Fibroblast of skin of left biceps (primary cell): Measurements from ENCODE around the gene NUP37.

Experiments
- DNase-seq, 2 experiments: peaks; one replicate each; pipeline ENCODE4 v3.0.0-alpha.2; 2013; ENCODE audit warnings: low read depth in 2 of 2

NUP37 gene

DNA sequence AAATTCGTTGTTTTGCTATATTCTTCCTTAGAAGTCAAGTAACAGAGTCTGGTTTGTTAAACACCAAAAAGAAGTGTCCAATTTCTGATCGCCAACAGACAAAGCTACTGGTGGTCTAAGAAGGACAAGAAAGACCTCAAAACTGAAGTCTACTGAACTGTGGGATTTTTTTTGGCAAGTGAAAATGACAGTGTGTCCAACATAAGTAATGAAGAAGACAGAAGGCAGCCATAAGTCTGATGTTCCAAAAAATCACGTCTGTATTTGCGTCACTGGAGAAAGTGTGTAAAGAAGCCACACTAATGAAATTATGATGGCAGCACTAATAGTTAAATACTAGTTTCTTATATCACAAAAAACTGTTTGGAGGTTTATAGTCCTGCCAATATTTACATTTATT lies 90.8 kb downstream of the NUP37 start:
- DNase-seq: no peak

DNA sequence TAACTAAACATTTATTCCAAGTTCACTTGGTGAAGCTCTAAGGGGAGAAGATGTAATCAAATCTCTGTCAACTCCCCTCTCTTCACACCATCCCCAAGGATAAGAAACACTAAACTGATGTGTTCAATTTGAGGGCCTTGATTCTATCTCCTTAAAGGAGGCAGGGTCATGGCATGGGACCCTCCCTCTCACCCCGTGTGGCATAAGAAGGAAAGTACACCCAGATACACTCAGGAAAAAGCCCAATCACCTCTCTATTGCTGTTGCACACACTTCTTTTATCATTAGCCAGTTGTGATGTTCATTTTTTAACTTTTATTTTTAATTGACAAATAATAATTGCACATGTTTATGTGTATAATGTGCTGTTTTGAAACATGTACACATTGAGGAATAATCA lies 93.2 kb downstream of the NUP37 start:
- no peak for DNase-seq

DNA sequence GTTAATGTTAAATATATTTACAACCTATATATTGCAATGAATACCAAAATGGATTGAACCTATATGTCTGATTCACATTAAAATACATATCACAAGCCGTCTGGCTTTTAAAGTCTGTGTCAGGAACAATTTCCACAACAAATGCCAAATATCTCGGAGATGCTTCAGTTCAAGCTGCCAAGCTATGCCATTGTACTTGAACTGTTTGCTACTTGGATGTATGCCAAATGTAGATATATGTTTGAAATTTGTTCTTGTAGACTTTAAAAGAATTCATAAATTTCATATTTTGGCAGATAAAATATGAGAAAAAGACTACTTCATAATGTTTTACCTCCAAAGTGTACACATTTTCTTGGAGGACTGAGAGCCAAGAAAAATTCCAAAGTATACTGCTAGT lies 95.1 kb downstream of the NUP37 start:
- no peak for DNase-seq

DNA sequence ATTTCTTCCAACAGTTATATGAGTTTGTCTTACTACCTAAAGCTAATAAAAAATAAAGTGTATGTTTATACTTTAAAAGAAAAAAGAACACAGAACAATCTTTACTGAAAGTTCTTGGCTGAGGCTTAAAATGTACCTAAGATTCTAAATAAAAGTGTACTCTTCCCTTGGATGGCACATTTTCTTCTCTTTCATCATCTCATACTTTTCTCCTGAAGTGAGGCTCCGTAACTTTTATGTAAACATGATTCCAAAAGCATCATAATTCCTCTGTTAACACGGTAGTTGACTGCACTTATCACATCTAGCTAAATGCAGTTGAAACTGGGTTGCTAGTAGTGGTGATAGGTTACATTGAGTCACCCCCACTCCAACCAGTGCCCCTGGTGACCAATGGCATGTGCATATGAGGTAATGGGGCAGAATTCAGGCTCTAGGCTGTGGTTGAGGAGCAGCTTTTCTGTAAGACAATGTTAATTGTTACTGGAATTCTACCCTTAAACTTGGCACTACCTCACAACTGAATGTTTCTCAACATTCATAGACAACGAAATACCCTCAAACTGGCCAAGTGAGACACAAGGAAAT lies 96.5 kb downstream of the NUP37 start:
- DNase-seq: peak; percentile 15 to 24
